ENCODE data around the gene TAF3. TPM values are rescaled to one million over a fixed set of nuclear protein-coding genes. Genes with fewer than 3 reads are reported as not detected.

Gene TAF3
- total RNA-seq, 1 experiment from 2014 or later, result 14.5 TPM

DNA sequence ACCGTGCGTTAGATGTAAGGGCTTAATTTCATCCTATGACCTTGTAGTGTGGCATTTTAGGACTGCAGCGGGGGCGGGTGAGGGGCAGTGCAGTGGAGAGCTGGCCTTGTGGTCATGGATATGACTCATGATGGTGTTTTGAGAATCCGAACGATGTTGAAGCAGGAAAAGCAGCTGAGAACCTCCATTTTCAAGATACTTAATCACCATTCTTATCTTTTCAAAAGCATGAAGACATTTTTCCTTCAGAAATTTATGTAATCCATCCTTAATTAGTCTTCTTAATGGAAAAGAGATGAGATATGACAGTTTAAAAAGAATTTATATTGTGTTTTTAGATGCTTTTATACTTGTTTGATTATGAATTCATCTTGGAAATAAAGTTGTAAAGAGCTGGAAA is 20.7 kb upstream of the TAF3 start:
- intact Hi-C loops (cut with micrococcal nuclease; ENCODE audit: unreplicated experiment), result loop anchor here (2.0 kb wide), 1 partner anchor 21 kb away; the partner anchor contains the start of gene TAF3
- H3K4me1 Mint-ChIP-seq (ENCODE audit: low read depth, unreplicated experiment), result peaks cover 45% of the 10 kb centered on the region
- peak; percentile 54 for DNase-seq
- CTCF ChIA-PET, result interaction anchor here (0.8 to 2.0 kb wide), 2 partner anchors 10 to 111 kb away, joined by 3 to 6 read pairs; partner anchors contain the start of genes ATP5F1C and KIN
- H3K9me3 Mint-ChIP-seq (ENCODE audit: low read depth, unreplicated experiment), result no peaks in the 10 kb centered on the region
- H3K27ac Mint-ChIP-seq (ENCODE audit: unreplicated experiment), result peak overlapping the region; percentile 60
- H3K4me3 Mint-ChIP-seq (ENCODE audit: low read depth, unreplicated experiment), result no peak overlapping the region
- BruUV-seq (replicated peaks), result no TSS peak
- no peaks in the 10 kb centered on the region for H3K27me3 Mint-ChIP-seq (ENCODE audit: unreplicated experiment)
- TF ChIP-seq, protein P1, sequence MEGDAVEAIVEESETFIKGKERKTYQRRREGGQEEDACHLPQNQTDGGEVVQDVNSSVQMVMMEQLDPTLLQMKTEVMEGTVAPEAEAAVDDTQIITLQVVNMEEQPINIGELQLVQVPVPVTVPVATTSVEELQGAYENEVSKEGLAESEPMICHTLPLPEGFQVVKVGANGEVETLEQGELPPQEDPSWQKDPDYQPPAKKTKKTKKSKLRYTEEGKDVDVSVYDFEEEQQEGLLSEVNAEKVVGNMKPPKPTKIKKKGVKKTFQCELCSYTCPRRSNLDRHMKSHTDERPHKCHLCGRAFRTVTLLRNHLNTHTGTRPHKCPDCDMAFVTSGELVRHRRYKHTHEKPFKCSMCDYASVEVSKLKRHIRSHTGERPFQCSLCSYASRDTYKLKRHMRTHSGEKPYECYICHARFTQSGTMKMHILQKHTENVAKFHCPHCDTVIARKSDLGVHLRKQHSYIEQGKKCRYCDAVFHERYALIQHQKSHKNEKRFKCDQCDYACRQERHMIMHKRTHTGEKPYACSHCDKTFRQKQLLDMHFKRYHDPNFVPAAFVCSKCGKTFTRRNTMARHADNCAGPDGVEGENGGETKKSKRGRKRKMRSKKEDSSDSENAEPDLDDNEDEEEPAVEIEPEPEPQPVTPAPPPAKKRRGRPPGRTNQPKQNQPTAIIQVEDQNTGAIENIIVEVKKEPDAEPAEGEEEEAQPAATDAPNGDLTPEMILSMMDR (IDR thresholded peaks at IDR 0.05; ENCODE audit: unreplicated experiment), result no peak
- peaks cover 52% of the 10 kb centered on the region for H3K36me3 Mint-ChIP-seq (ENCODE audit: insufficient read depth, unreplicated experiment)

- H3K9me3 Mint-ChIP-seq (ENCODE audit: low read depth, unreplicated experiment), result no peaks in the 10 kb centered on the region
- peaks cover 3% of the 10 kb centered on the region for H3K4me1 Mint-ChIP-seq (ENCODE audit: low read depth, unreplicated experiment)
- no peak overlapping the region for H3K4me3 Mint-ChIP-seq (ENCODE audit: low read depth, unreplicated experiment)
- no peak for DNase-seq
- TF ChIP-seq, protein P1 (IDR thresholded peaks at IDR 0.05; ENCODE audit: unreplicated experiment), result no peak
- no TSS peak for BruUV-seq (replicated peaks)
- intact Hi-C loops (cut with micrococcal nuclease; ENCODE audit: unreplicated experiment), result no loop called here
- no peak overlapping the region for H3K27ac Mint-ChIP-seq (ENCODE audit: unreplicated experiment)
- H3K27me3 Mint-ChIP-seq (ENCODE audit: unreplicated experiment), result no peaks in the 10 kb centered on the region
- peaks cover 69% of the 10 kb centered on the region for H3K36me3 Mint-ChIP-seq (ENCODE audit: insufficient read depth, unreplicated experiment)
- CTCF ChIA-PET, result no interaction called here
Observed at GRCh38 chr10:7802606-7803005, 15.7 kb upstream of the TAF3 start.

DNA sequence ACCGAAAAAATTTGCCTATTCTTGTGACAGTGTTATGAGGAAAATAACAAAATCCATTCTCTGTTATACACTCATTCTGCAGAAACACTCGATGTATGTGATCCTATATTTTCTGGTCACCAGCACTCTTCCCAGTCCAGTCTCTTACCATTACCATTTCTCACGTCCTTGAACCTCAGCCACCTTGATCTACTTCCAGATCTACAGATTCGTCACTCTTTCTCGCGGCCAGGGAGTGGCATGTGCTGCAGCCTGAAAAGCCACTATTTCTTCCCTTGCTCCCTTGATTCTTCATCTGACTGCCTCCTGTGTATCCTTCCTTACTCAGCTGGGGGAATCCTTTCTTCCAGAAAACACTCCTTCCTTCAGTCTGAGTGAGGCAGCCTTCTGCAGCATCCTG is 14.1 kb upstream of the TAF3 start:
- no peak for DNase-seq
- CTCF ChIA-PET, result no interaction called here
- BruUV-seq (replicated peaks), result no TSS peak
- Mint-ChIP-seq H3K4me1 (ENCODE audit: low read depth, unreplicated experiment) (no peaks in the 10 kb centered on the region), H3K9me3 (ENCODE audit: low read depth, unreplicated experiment) (no peaks in the 10 kb centered on the region), H3K36me3 (ENCODE audit: insufficient read depth, unreplicated experiment) (peaks cover 62% of the 10 kb centered on the region), H3K4me3 (ENCODE audit: low read depth, unreplicated experiment) (no peak overlapping the region), H3K27ac (ENCODE audit: unreplicated experiment) (peak overlapping the region; percentile 38), H3K27me3 (ENCODE audit: unreplicated experiment) (no peaks in the 10 kb centered on the region)
- TF ChIP-seq, protein P1 (IDR thresholded peaks at IDR 0.05; ENCODE audit: unreplicated experiment), result no peak
- intact Hi-C loops (cut with micrococcal nuclease; ENCODE audit: unreplicated experiment), result no loop called here

DNA sequence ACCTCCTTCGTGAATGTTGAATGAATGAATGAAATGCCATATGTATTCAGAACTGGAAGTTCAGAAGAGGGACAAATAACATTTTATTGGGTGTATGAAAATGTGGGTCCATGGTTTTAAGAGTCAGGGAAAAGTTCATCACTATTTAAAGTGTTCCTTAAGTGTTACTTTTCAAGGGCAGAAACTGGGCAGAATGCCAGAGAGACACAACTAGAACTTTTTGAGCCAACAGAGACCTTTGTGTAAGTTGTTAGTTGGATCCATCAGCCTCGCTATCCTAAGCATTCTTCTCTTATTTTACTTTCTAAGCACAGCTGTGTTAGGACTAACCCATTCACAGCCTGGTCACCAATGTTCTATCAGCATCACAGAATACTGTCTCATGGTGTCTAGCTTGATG is 13.6 kb upstream of the TAF3 start:
- Mint-ChIP-seq H3K27me3 (ENCODE audit: unreplicated experiment) (no peaks in the 10 kb centered on the region), H3K27ac (ENCODE audit: unreplicated experiment) (peak overlapping the region; percentile 38), H3K4me1 (ENCODE audit: low read depth, unreplicated experiment) (no peaks in the 10 kb centered on the region), H3K36me3 (ENCODE audit: insufficient read depth, unreplicated experiment) (peaks cover 61% of the 10 kb centered on the region), H3K4me3 (ENCODE audit: low read depth, unreplicated experiment) (no peak overlapping the region), H3K9me3 (ENCODE audit: low read depth, unreplicated experiment) (no peaks in the 10 kb centered on the region)
- CTCF ChIA-PET, result no interaction called here
- intact Hi-C loops (cut with micrococcal nuclease; ENCODE audit: unreplicated experiment), result no loop called here
- BruUV-seq (replicated peaks), result no TSS peak
- TF ChIP-seq, protein P1 (IDR thresholded peaks at IDR 0.05; ENCODE audit: unreplicated experiment), result no peak
- no peak for DNase-seq

All from Calu3 (cell line).